ENCODE results near the gene WAC. TPM values are rescaled to one million over a fixed set of nuclear protein-coding genes. Genes with fewer than 3 reads are reported as not detected.
A peak's percentile ranks its signal among the peaks of the same experiment; 100 is the strongest.
"Not testable (repeated sequence)": the region's sequence is repeated elsewhere in the genome, so short reads cannot be mapped to it uniquely, and the experiment has no call there.

WAC gene
- total RNA-seq, 2 experiments from 2014 or later: 95.2 to 102 TPM

DNA sequence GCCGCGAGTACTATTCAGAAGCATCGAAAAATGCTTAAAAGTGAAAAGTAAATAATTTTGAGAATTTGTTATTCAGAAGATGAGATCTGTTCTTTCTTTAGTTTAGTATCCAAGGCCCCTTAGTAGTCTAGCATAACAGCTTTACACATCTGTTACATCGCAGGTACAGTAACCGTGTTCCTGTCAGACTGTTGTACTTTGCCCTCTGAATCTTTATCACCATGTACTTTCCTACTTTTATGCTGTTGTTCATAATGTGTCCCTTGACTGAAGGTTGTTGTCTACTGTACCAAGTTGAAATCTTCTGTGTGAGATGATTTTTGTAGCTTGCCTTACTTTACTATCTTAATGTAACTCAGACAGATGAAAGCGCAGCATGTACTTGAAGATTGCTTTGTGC lies 38.3 kb downstream of the WAC start:
- ChIA-PET POLR2A (no interaction called here), CTCF (interaction anchor here (1.6 kb wide), 1 partner anchor 18 kb away, joined by 3 read pairs; no protein-coding TSS in a partner anchor)
- H3K4me1 Mint-ChIP-seq (ENCODE audit: low read depth): peaks cover 82% of the 10 kb centered on the region
- TF ChIP-seq, protein P1, sequence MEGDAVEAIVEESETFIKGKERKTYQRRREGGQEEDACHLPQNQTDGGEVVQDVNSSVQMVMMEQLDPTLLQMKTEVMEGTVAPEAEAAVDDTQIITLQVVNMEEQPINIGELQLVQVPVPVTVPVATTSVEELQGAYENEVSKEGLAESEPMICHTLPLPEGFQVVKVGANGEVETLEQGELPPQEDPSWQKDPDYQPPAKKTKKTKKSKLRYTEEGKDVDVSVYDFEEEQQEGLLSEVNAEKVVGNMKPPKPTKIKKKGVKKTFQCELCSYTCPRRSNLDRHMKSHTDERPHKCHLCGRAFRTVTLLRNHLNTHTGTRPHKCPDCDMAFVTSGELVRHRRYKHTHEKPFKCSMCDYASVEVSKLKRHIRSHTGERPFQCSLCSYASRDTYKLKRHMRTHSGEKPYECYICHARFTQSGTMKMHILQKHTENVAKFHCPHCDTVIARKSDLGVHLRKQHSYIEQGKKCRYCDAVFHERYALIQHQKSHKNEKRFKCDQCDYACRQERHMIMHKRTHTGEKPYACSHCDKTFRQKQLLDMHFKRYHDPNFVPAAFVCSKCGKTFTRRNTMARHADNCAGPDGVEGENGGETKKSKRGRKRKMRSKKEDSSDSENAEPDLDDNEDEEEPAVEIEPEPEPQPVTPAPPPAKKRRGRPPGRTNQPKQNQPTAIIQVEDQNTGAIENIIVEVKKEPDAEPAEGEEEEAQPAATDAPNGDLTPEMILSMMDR (IDR thresholded peaks at IDR 0.05): no peak
- ATAC-seq (no peak), DNase-seq (no peak)
- no peaks in the 10 kb centered on the region for H3K9me3 Mint-ChIP-seq
- intact Hi-C loops (cut with micrococcal nuclease): no loop called here
- peak overlapping the region; percentile 2 for H3K27ac Mint-ChIP-seq
- no peak overlapping the region for H3K4me3 Mint-ChIP-seq
- no peaks in the 10 kb centered on the region for H3K27me3 Mint-ChIP-seq
- H3K36me3 Mint-ChIP-seq (ENCODE audit: low read depth): peaks cover 55% of the 10 kb centered on the region

DNA sequence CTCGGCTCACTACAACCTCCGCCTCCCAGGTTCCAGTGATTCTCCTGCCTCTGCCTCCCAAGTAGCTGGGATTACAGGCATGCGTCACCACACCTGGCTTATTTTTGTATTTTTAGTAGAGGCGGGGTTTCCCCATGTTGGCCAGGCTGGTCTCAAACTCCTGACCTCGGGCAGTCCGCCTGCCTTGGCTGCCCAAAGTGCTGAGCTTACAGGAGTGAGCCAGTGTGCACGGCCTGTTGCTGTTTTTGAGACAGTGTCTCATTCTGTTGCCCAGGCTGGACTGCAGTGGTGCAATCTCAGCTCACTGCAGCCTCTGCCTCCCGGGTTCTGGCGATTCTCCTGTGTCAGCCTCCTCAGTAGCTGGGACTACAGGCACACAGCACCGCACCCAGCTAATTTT lies 41.3 kb downstream of the WAC start:
- H3K4me3 Mint-ChIP-seq; ATAC-seq; H3K27ac Mint-ChIP-seq; CTCF ChIA-PET; DNase-seq; H3K9me3 Mint-ChIP-seq; intact Hi-C loops (cut with micrococcal nuclease); H3K27me3 Mint-ChIP-seq: not testable (repeated sequence)
- POLR2A ChIA-PET: interaction anchor here (1.1 to 1.6 kb wide), 3 partner anchors 23 to 40 kb away, joined by 3 to 5 read pairs (median 3); no protein-coding TSS in a partner anchor
- Mint-ChIP-seq H3K4me1 (ENCODE audit: low read depth) (peaks cover 76% of the 10 kb centered on the region), H3K36me3 (ENCODE audit: low read depth) (peaks cover 46% of the 10 kb centered on the region)

DNA sequence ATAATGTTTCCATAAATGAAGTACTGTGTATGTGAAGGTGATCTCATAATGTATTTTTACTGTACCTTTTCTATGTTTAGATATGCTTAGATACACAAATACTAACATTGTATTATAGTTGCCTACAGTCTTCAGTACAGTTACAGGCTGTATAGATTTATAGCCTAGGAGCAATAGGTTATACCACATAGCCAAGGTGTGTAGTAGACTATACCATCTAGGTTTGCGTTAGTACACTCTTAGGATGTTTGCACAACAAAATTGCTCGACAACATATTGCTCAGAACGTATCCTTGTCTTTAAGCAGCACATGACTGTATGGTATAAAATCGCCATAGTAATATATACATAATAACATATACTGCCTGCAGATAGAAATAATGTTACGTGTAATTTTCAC lies 42.9 kb downstream of the WAC start:
- ATAC-seq (no peak), DNase-seq (no peak)
- no peak overlapping the region for H3K27ac Mint-ChIP-seq
- no peaks in the 10 kb centered on the region for H3K9me3 Mint-ChIP-seq
- CTCF ChIA-PET: no interaction called here
- H3K4me3 Mint-ChIP-seq: no peak overlapping the region
- TF ChIP-seq, protein P1 (IDR thresholded peaks at IDR 0.05): no peak
- POLR2A ChIA-PET: no interaction called here
- H3K36me3 Mint-ChIP-seq (ENCODE audit: low read depth): peaks cover 47% of the 10 kb centered on the region
- no peaks in the 10 kb centered on the region for H3K27me3 Mint-ChIP-seq
- intact Hi-C loops (cut with micrococcal nuclease): no loop called here
- H3K4me1 Mint-ChIP-seq (ENCODE audit: low read depth): peaks cover 78% of the 10 kb centered on the region

DNA sequence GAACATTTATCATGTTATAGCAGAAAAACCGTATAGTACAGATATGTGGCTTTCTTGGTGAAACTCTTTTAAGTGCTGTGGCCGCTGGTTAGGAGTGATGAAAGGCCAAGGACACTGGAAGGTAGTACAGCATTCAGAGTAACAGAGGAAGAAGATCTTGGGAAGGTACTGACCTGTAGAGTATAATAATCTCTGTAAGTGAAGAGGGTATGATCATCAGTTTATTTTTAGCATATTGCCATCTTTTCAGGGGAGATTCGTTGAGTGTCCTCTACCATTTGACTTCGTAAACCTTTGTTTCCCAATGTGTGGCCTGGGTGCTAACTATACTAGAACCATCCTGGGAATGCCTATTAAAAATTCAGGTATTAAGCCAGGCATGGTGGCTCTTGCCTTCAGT lies 44.6 kb downstream of the WAC start:
- no peak overlapping the region for H3K27ac Mint-ChIP-seq
- intact Hi-C loops (cut with micrococcal nuclease): no loop called here
- ChIA-PET POLR2A (no interaction called here), CTCF (no interaction called here)
- H3K36me3 Mint-ChIP-seq (ENCODE audit: low read depth): peaks cover 51% of the 10 kb centered on the region
- DNase-seq (no peak), ATAC-seq (no peak)
- no peak overlapping the region for H3K4me3 Mint-ChIP-seq
- H3K4me1 Mint-ChIP-seq (ENCODE audit: low read depth): peaks cover 82% of the 10 kb centered on the region
- H3K27me3 Mint-ChIP-seq: no peaks in the 10 kb centered on the region
- no peaks in the 10 kb centered on the region for H3K9me3 Mint-ChIP-seq
- TF ChIP-seq, protein P1 (IDR thresholded peaks at IDR 0.05): no peak

DNA sequence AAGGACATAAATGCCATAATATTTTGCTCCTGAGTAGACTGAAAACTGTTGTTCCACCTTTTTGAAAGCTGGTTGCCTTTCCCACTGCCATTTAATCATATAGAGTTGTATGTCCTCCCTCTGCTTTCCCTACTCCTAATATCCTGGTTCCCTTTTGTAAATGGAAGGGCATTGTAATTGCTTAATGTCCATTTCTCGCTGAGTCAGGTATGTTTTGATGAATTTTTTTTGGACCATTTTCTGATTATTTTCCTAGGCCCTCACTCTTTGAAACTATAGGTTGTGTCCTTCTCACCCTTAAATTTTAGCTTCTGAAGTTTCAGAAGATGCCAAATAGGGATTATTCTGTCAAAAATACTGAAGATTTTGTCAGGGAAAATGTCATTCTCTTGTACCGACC lies 45.5 kb downstream of the WAC start:
- TF ChIP-seq, protein P1 (IDR thresholded peaks at IDR 0.05): no peak
- H3K36me3 Mint-ChIP-seq (ENCODE audit: low read depth): peaks cover 53% of the 10 kb centered on the region
- intact Hi-C loops (cut with micrococcal nuclease): no loop called here
- no peak for DNase-seq
- H3K9me3 Mint-ChIP-seq: no peaks in the 10 kb centered on the region
- H3K4me1 Mint-ChIP-seq (ENCODE audit: low read depth): peaks cover 78% of the 10 kb centered on the region
- ATAC-seq: no peak
- no peak overlapping the region for H3K4me3 Mint-ChIP-seq
- POLR2A ChIA-PET: no interaction called here
- H3K27me3 Mint-ChIP-seq: no peaks in the 10 kb centered on the region
- CTCF ChIA-PET: interaction anchor here (2.6 kb wide), 1 partner anchor 12 kb away, joined by 9 read pairs; no protein-coding TSS in a partner anchor
- H3K27ac Mint-ChIP-seq: peak overlapping the region; percentile 56

DNA sequence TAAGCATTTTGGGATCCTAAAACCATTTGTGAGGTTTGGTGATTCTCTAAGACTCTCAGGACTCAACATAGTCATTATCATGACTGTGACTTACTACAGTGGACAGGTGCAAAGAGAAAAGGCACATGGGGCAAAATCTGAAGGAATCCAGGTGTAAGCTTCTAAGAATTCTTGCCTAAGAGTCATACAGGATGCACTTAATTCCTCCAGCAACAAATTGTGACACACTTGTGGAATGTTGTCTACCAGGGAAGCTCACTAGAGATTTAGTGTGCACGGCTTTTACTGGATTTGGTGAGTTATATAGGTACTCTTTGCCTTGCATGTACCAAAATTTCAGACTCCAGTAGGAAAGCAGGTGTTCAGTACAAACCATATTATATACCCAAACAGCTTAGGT lies 47.9 kb downstream of the WAC start:
- Mint-ChIP-seq H3K36me3 (ENCODE audit: low read depth) (peaks cover 54% of the 10 kb centered on the region), H3K4me3 (no peak overlapping the region)
- POLR2A ChIA-PET: interaction anchor here (0.8 to 1.4 kb wide), 3 partner anchors 9 to 45 kb away, joined by 3 to 4 read pairs (median 3); no protein-coding TSS in a partner anchor

More for the DNA sequence above, 47.9 kb downstream of the WAC start:
- no peaks in the 10 kb centered on the region for H3K9me3 Mint-ChIP-seq
- intact Hi-C loops (cut with micrococcal nuclease): no loop called here
- H3K27ac Mint-ChIP-seq: peak overlapping the region; percentile 16
- H3K4me1 Mint-ChIP-seq (ENCODE audit: low read depth): peaks cover 65% of the 10 kb centered on the region
- CTCF ChIA-PET: no interaction called here
- H3K27me3 Mint-ChIP-seq: no peaks in the 10 kb centered on the region
- DNase-seq (no peak), ATAC-seq (no peak)
- TF ChIP-seq, protein P1 (IDR thresholded peaks at IDR 0.05): no peak
